Osteoblast (primary cell): Measurements from ENCODE around the gene CD180. TPM values are rescaled to one million over a fixed set of nuclear protein-coding genes. Genes with fewer than 3 reads are reported as not detected.

Experiments used
- DNase-seq: peaks from one replicate; pipeline ENCODE4 v3.0.0; 2011; ENCODE audit warnings: low spot score, mixed read lengths; ENCODE audit not compliant: insufficient read length; ENCODE audit errors: missing footprints
- H2AFZ ChIP-seq: 2 replicates; pipeline ENCODE4 v1.6.0; 2011; ENCODE audit warnings: mild to moderate bottlenecking, low read length
- H3K27ac ChIP-seq: 2 replicates; pipeline ENCODE4 v1.5.1; 2011; ENCODE audit warnings: mild to moderate bottlenecking, low read depth, low read length, moderate library complexity
- H3K27me3 ChIP-seq: 2 replicates; pipeline ENCODE4 v1.6.0; 2012; ENCODE audit warnings: mild to moderate bottlenecking, control low read depth, inconsistent platforms, low read length, moderate library complexity; ENCODE audit not compliant: insufficient read depth
- H3K36me3 ChIP-seq: 2 replicates; pipeline ENCODE4 v1.5.1; 2011; ENCODE audit warnings: mild to moderate bottlenecking, low read length, control low read depth, moderate library complexity; ENCODE audit not compliant: insufficient read depth
- H3K4me1 ChIP-seq: 2 replicates; pipeline ENCODE4 v1.5.1; 2011; ENCODE audit warnings: mild to moderate bottlenecking, low read length, control low read depth, moderate library complexity; ENCODE audit not compliant: insufficient read depth
- H3K4me2 ChIP-seq: 2 replicates; pipeline ENCODE4 v1.6.0; 2011; ENCODE audit warnings: mild to moderate bottlenecking, low read length; ENCODE audit not compliant: insufficient read depth
- H3K4me3 ChIP-seq: fragments of 200-600 bp; sonication (generic); 3 replicates; pipeline ENCODE4 v1.5.1; 2012; ENCODE audit warnings: mild to moderate bottlenecking, low read length, inconsistent platforms; ENCODE audit not compliant: insufficient read depth
- H3K79me2 ChIP-seq: 2 replicates; pipeline ENCODE4 v1.6.0; 2012; ENCODE audit warnings: mild to moderate bottlenecking, low read length, control low read depth, inconsistent platforms; ENCODE audit not compliant: insufficient read depth
- H3K9me3 ChIP-seq: 2 replicates; pipeline ENCODE4 v1.5.1; 2011; ENCODE audit warnings: low read depth, low read length, control low read depth
- H4K20me1 ChIP-seq: 2 replicates; pipeline ENCODE4 v1.6.0; 2012; ENCODE audit warnings: mild to moderate bottlenecking, low read length, control low read depth; ENCODE audit not compliant: insufficient read depth
- CTCF ChIP-seq: IDR thresholded peaks from 2 replicates; pipeline ENCODE4 v1.5.1; 2011; ENCODE audit warnings: mild to moderate bottlenecking, low read depth, low read length, moderate library complexity; ENCODE audit errors: extremely low read depth
- total RNA-seq: library from RNA; depleted of rRNA; stranded (reverse); fragments of >200 nt; gene quantifications from 2 replicates; pipeline ENCODE4 v1.2.3, GENCODE V29; 2012

CD180 gene
- total RNA-seq, 1 donor, result not detected

- Histone ChIP-seq H2AFZ (peak overlapping the region; percentile 17), H3K4me2 (no peak overlapping the region), H3K79me2 (no peaks in the 10 kb centered on the region), H4K20me1 (no peaks in the 10 kb centered on the region), H3K9me3 (no peaks in the 10 kb centered on the region), H3K27ac (no peak overlapping the region), H3K4me3 (no peak overlapping the region), H3K27me3 (no peaks in the 10 kb centered on the region), H3K4me1 (no peaks in the 10 kb centered on the region), H3K36me3 (no peaks in the 10 kb centered on the region)
- no peak for DNase-seq
- TF ChIP-seq CTCF, result no peak
Observed at GRCh38 chr5:67193439-67193807, 3.2 kb downstream of the CD180 start.

GRCh38 chr5:67192719-67193438, 3.7 kb downstream of the CD180 start:
- Histone ChIP-seq H3K4me1 (no peaks in the 10 kb centered on the region), H3K79me2 (no peaks in the 10 kb centered on the region), H4K20me1 (no peaks in the 10 kb centered on the region), H3K27me3 (no peaks in the 10 kb centered on the region), H3K9me3 (no peaks in the 10 kb centered on the region), H3K4me2 (no peak overlapping the region), H3K27ac (no peak overlapping the region), H3K36me3 (no peaks in the 10 kb centered on the region), H3K4me3 (no peak overlapping the region), H2AFZ (peak overlapping the region; percentile 17)
- no peak for DNase-seq
- TF ChIP-seq CTCF, result no peak

GRCh38 chr5:67190861-67191260, 5.7 kb downstream of the CD180 start:
- Histone ChIP-seq H3K27ac (no peak overlapping the region), H3K9me3 (no peaks in the 10 kb centered on the region), H3K4me1 (no peaks in the 10 kb centered on the region), H3K36me3 (no peaks in the 10 kb centered on the region), H3K4me2 (no peak overlapping the region), H3K27me3 (no peaks in the 10 kb centered on the region), H3K4me3 (no peak overlapping the region), H2AFZ (no peak overlapping the region), H4K20me1 (no peaks in the 10 kb centered on the region), H3K79me2 (no peaks in the 10 kb centered on the region)
- TF ChIP-seq CTCF, result no peak
- DNase-seq, result no peak

GRCh38 chr5:67190410-67190809, 6.2 kb downstream of the CD180 start:
- H3K27ac ChIP-seq, result no peak overlapping the region
- no peaks in the 10 kb centered on the region for H3K79me2 ChIP-seq
- H3K27me3 ChIP-seq, result no peaks in the 10 kb centered on the region
- no peak overlapping the region for H3K4me2 ChIP-seq
- DNase-seq, result no peak
- no peaks in the 10 kb centered on the region for H3K36me3 ChIP-seq
- no peaks in the 10 kb centered on the region for H3K9me3 ChIP-seq
- H4K20me1 ChIP-seq, result no peaks in the 10 kb centered on the region
- TF ChIP-seq CTCF, result no peak
- no peak overlapping the region for H2AFZ ChIP-seq
- no peaks in the 10 kb centered on the region for H3K4me1 ChIP-seq
- H3K4me3 ChIP-seq, result no peak overlapping the region
